SK-N-SH (cell line): Measurements from ENCODE around the gene CACNA2D4. TPM values are rescaled to one million over a fixed set of nuclear protein-coding genes. Genes with fewer than 3 reads are reported as not detected.

Source experiments
- CTCF ChIA-PET: fragments of 300-600, 350-600 bp; formaldehyde crosslinking; extraction: SDS; loops from one replicate; lab custom pipeline; 2021; lab: Yijun Ruan, JAX
- POLR2A ChIA-PET: fragments of 350-600 bp; sonication (Branson Sonifier 250); formaldehyde crosslinking; extraction: SDS; loops from one replicate; lab custom pipeline; 2020; ENCODE audit warnings: antibody characterized with exemption, inconsistent platforms; lab: Yijun Ruan, JAX
- DNase-seq: peaks from one replicate; pipeline ENCODE4 v3.0.0; 2012
- H2AFZ ChIP-seq: fragments of 200-600 bp; sonication (generic); 2 replicates; pipeline ENCODE4 v1.8.1; 2016; ENCODE audit warnings: antibody characterized with exemption, mild to moderate bottlenecking, low read depth
- H3F3A ChIP-seq: fragments of 200-600 bp; sonication (generic); replicated peaks from 2 replicates; pipeline ENCODE3; 2016; ENCODE audit warnings: antibody characterized with exemption, mild to moderate bottlenecking; ENCODE audit not compliant: insufficient read depth
- H3K27ac ChIP-seq, 2 experiments: fragments of 200-500 bp in 1 of 2; fragments of 200-600 bp in 1 of 2; sonication (Bioruptor generic) in 1 of 2; sonication (generic), shearing (Covaris generic) in 1 of 2; 2 replicates each; pipeline versions ENCODE4 v1.5.1 to v1.6.1; 2014 to 2016; ENCODE audit warnings: low read depth in 2 of 2, inconsistent platforms in 1 of 2, low read length in 1 of 2, mild to moderate bottlenecking in 1 of 2, mixed read lengths in 1 of 2
- H3K27me3 ChIP-seq: fragments of 200-600 bp; sonication (generic), shearing (Covaris generic); 2 replicates; pipeline ENCODE4 v1.6.1; 2016; ENCODE audit warnings: mixed run types; ENCODE audit not compliant: insufficient read depth
- H3K36me3 ChIP-seq, 2 experiments: fragments of 200-500 bp in 1 of 2; fragments of 200-600 bp in 1 of 2; sonication (Bioruptor generic) in 1 of 2; sonication (generic) in 1 of 2; replicated peaks in 1 of 2; 2 replicates each; pipeline versions ENCODE3 to v1.5.1; 2014 to 2016; ENCODE audit warnings: low read length in 1 of 2, mild to moderate bottlenecking in 1 of 2; ENCODE audit not compliant: insufficient read depth in 2 of 2, control insufficient read depth in 1 of 2
- H3K4me1 ChIP-seq, 2 experiments: fragments of 200-500 bp in 1 of 2; fragments of 200-600 bp in 1 of 2; sonication (Bioruptor generic) in 1 of 2; sonication (generic), shearing (Covaris generic) in 1 of 2; 2 replicates each; pipeline versions ENCODE4 v1.5.1 to v1.6.1; 2014 to 2016; ENCODE audit warnings: low read depth in 1 of 2, low read length in 1 of 2, mixed run types in 1 of 2; ENCODE audit not compliant: insufficient read depth in 2 of 2, control insufficient read depth in 1 of 2
- H3K4me2 ChIP-seq: fragments of 200-600 bp; sonication (generic), shearing (Covaris generic); 2 replicates; pipeline ENCODE4 v1.6.1; 2017; ENCODE audit warnings: mixed run types
- H3K4me3 ChIP-seq, 2 experiments: fragments of 200-500 bp in 1 of 2; fragments of 200-600 bp in 1 of 2; sonication (Bioruptor generic) in 1 of 2; sonication (generic), shearing (Covaris generic) in 1 of 2; 2 replicates each; pipeline versions ENCODE4 v1.5.1 to v1.8.1; 2014 to 2016; ENCODE audit warnings: low read depth in 2 of 2, inconsistent platforms in 1 of 2, low read length in 1 of 2, mild to moderate bottlenecking in 1 of 2, mixed read lengths in 1 of 2, moderate library complexity in 1 of 2
- H3K79me2 ChIP-seq: fragments of 200-600 bp; sonication (generic); 2 replicates; pipeline ENCODE4 v1.8.1; 2017; ENCODE audit warnings: mild to moderate bottlenecking; ENCODE audit not compliant: insufficient read depth
- H3K9ac ChIP-seq: fragments of 200-600 bp; sonication (generic); 2 replicates; pipeline ENCODE4 v1.6.1; 2017; ENCODE audit warnings: mixed run types
- H3K9me2 ChIP-seq: fragments of 200-600 bp; sonication (generic); 2 replicates; pipeline ENCODE4 v1.6.1; 2017; ENCODE audit warnings: mixed run types
- H3K9me3 ChIP-seq: fragments of 200-600 bp; sonication (generic); 2 replicates; pipeline ENCODE4 v1.6.1; 2017; ENCODE audit warnings: mixed run types, mild to moderate bottlenecking, moderate library complexity
- H4K20me1 ChIP-seq: fragments of 200-600 bp; sonication (generic); 2 replicates; pipeline ENCODE4 v1.6.1; 2017; ENCODE audit warnings: mild to moderate bottlenecking, mixed run types; ENCODE audit not compliant: insufficient read depth
- CHD2 ChIP-seq: fragments of 150-350 bp; IDR thresholded peaks from 2 replicates; pipeline ENCODE4 v1.6.1; 2018; ENCODE audit warnings: low read length; ENCODE audit not compliant: partially characterized antibody
- ELF1 ChIP-seq: IDR thresholded peaks from 2 replicates; pipeline ENCODE4 v1.4.0; 2012
- EP300 ChIP-seq, 2 experiments: IDR thresholded peaks; 2 replicates each; pipeline versions ENCODE4 v1.4.0 to v1.6.1; 2012; ENCODE audit warnings: borderline replicate concordance in 1 of 2, low read depth in 1 of 2, low read length in 1 of 2
- EZH2phosphoT487 ChIP-seq: fragments of 200-600 bp; sonication (generic); IDR thresholded peaks from 2 replicates; pipeline ENCODE4 v1.6.1; 2017; ENCODE audit warnings: low read depth, mixed run types, mild to moderate bottlenecking, antibody characterized with exemption, moderate library complexity, borderline replicate concordance
- FOSL2 ChIP-seq: IDR thresholded peaks from 2 replicates; pipeline ENCODE4 v1.4.0; 2012; ENCODE audit warnings: low read depth, mild to moderate bottlenecking, moderate library complexity, borderline replicate concordance
- GABPA ChIP-seq: IDR thresholded peaks from 2 replicates; pipeline ENCODE4 v1.4.0; 2012; ENCODE audit warnings: low read depth, mild to moderate bottlenecking
- JUND ChIP-seq: IDR thresholded peaks from 2 replicates; pipeline ENCODE4 v1.4.0; 2012
- MEF2A ChIP-seq: IDR thresholded peaks from 2 replicates; pipeline ENCODE4 v1.4.0; 2012; ENCODE audit warnings: low read depth, borderline replicate concordance
- MXI1 ChIP-seq: IDR thresholded peaks from 2 replicates; pipeline ENCODE4 v1.6.1; 2012; ENCODE audit warnings: mild to moderate bottlenecking, low read depth, low read length, improper control_type of control experiment
- NFIC ChIP-seq: IDR thresholded peaks from 2 replicates; pipeline ENCODE4 v1.4.0; 2012; ENCODE audit warnings: borderline replicate concordance
- NRF1 ChIP-seq: IDR thresholded peaks from 2 replicates; pipeline ENCODE4 v1.6.1; 2012; ENCODE audit warnings: low read depth, mild to moderate bottlenecking, low read length
- POLR2AphosphoS5 ChIP-seq: IDR thresholded peaks from 2 replicates; pipeline ENCODE4 v1.6.1; 2012; ENCODE audit warnings: low read depth, low read length
- RFX5 ChIP-seq: IDR thresholded peaks from 2 replicates; pipeline ENCODE4 v1.6.1; 2012; ENCODE audit warnings: mild to moderate bottlenecking, improper control_type of control experiment, low read length
- SIN3A ChIP-seq: IDR thresholded peaks from 2 replicates; pipeline ENCODE4 v1.6.1; 2012; ENCODE audit warnings: low read depth, mild to moderate bottlenecking, low read length, moderate library complexity, borderline replicate concordance
- WGBS: methylation state at CpG from one replicate; pipeline ENCODE4 v1.1.6; 2017; ENCODE audit warnings: low lambda C conversion rate; 5-methylcytosine and 5-hydroxymethylcytosine counted together
- polyA plus RNA-seq, 3 experiments: library from polyadenylated mRNA; depleted of rRNA; stranded (reverse); fragments of >200 nt; gene quantifications; 2 replicates each; pipeline ENCODE4 v1.2.3, GENCODE V29; 2012
- TF ChIP-seq, protein P1 (sequence below): fragments of 200-600 bp; sonication (generic); IDR thresholded peaks from 2 replicates; pipeline ENCODE4 v1.6.1; 2017; ENCODE audit warnings: antibody characterized with exemption, mild to moderate bottlenecking, moderate library complexity
- TF ChIP-seq, protein P2 (sequence below): IDR thresholded peaks from 2 replicates; pipeline ENCODE4 v1.4.0; 2012; ENCODE audit warnings: low read depth, borderline replicate concordance
- TF ChIP-seq, protein P3 (sequence below): fragments of 150-350 bp; IDR thresholded peaks from 2 replicates; pipeline ENCODE4 v1.6.1; 2016; ENCODE audit warnings: mild to moderate bottlenecking, low read depth, low read length
- TF ChIP-seq, protein P4 (sequence below): IDR thresholded peaks from 2 replicates; pipeline ENCODE4 v1.4.0; 2012; ENCODE audit warnings: low read depth

The CACNA2D4 gene
- polyA plus RNA-seq, 1 of the 3 experiments (the other 2 are of a cell fraction): 0.02 TPM

DNA sequence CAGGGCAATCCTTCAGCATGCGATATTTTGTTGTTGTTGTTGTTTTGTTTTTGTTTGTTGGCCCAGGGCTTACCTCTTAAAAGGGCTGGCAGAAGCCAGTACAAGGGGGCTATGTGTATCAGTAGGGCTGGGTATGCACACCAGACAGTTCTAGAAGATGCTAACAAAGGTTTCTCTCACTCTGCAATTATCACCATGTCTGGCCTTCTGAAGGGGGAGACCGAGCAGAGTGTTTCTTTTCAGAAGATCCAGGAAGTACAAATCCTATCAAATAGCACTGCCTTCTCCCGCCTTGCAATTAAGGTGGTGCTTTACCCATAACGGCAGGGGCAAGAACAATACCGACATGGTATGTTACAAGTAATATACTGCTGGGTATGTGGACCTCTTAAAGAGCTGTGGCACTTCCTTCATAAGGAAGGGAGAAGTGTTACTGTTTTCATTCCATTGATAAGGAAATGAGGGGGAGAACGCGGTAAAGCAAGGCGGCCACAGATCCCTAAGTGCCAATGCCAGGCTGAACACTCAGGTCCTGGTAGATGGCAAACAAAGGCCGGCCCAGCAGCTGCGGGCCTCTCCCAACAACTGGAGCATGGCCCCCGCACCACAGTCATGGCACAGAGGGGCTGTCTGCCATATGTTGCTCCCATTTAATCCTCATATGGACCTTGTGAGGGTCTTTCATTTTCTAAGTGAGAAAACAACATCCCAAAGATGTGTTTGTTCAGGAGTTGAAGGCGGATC lies 19.2 kb upstream of the CACNA2D4 start:
- no peak for DNase-seq
- H3K9me3 ChIP-seq: no peaks in the 10 kb centered on the region
- peaks cover 6 to 18% of the 10 kb centered on the region in 2 experiments for H3K36me3 ChIP-seq
- no peak overlapping the region for H2AFZ ChIP-seq
- H3K9me2 ChIP-seq: no peaks in the 10 kb centered on the region
- no peak overlapping the region for H3K4me3 ChIP-seq
- peaks cover 4% of the 10 kb centered on the region; the same call in 1 of the 2 replicates for H3K79me2 ChIP-seq
- WGBS: 94% methylated on average over 12 of the region's 12 CpGs
- no peak overlapping the region for H3K9ac ChIP-seq
- H3F3A ChIP-seq: peaks cover 3% of the 10 kb centered on the region
- no peak overlapping the region; a peak in 1 of 4 replicates for H3K27ac ChIP-seq
- no peaks in the 10 kb centered on the region for H4K20me1 ChIP-seq
- POLR2A ChIA-PET: no interaction called here
- TF ChIP-seq GABPA (no peak), MXI1 (no peak), SIN3A (no peak), ELF1 (no peak), NFIC (no peak), MEF2A (no peak), EZH2phosphoT487 (no peak), RFX5 (no peak), POLR2AphosphoS5 (no peak), CHD2 (no peak), NRF1 (no peak), EP300 (IDR thresholded peaks at IDR 0.05; ENCODE audit: borderline replicate concordance in 1 of 2, low read depth in 1 of 2, low read length in 1 of 2) (no peak), JUND (no peak), FOSL2 (no peak)
- TF ChIP-seq, protein P1, sequence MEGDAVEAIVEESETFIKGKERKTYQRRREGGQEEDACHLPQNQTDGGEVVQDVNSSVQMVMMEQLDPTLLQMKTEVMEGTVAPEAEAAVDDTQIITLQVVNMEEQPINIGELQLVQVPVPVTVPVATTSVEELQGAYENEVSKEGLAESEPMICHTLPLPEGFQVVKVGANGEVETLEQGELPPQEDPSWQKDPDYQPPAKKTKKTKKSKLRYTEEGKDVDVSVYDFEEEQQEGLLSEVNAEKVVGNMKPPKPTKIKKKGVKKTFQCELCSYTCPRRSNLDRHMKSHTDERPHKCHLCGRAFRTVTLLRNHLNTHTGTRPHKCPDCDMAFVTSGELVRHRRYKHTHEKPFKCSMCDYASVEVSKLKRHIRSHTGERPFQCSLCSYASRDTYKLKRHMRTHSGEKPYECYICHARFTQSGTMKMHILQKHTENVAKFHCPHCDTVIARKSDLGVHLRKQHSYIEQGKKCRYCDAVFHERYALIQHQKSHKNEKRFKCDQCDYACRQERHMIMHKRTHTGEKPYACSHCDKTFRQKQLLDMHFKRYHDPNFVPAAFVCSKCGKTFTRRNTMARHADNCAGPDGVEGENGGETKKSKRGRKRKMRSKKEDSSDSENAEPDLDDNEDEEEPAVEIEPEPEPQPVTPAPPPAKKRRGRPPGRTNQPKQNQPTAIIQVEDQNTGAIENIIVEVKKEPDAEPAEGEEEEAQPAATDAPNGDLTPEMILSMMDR: no peak
- TF ChIP-seq, protein P2, sequence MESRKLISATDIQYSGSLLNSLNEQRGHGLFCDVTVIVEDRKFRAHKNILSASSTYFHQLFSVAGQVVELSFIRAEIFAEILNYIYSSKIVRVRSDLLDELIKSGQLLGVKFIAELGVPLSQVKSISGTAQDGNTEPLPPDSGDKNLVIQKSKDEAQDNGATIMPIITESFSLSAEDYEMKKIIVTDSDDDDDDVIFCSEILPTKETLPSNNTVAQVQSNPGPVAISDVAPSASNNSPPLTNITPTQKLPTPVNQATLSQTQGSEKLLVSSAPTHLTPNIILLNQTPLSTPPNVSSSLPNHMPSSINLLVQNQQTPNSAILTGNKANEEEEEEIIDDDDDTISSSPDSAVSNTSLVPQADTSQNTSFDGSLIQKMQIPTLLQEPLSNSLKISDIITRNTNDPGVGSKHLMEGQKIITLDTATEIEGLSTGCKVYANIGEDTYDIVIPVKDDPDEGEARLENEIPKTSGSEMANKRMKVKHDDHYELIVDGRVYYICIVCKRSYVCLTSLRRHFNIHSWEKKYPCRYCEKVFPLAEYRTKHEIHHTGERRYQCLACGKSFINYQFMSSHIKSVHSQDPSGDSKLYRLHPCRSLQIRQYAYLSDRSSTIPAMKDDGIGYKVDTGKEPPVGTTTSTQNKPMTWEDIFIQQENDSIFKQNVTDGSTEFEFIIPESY: no peak
- TF ChIP-seq, protein P3, sequence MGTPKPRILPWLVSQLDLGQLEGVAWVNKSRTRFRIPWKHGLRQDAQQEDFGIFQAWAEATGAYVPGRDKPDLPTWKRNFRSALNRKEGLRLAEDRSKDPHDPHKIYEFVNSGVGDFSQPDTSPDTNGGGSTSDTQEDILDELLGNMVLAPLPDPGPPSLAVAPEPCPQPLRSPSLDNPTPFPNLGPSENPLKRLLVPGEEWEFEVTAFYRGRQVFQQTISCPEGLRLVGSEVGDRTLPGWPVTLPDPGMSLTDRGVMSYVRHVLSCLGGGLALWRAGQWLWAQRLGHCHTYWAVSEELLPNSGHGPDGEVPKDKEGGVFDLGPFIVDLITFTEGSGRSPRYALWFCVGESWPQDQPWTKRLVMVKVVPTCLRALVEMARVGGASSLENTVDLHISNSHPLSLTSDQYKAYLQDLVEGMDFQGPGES: no peak
- TF ChIP-seq, protein P4, sequence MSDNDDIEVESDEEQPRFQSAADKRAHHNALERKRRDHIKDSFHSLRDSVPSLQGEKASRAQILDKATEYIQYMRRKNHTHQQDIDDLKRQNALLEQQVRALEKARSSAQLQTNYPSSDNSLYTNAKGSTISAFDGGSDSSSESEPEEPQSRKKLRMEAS: no peak
- H3K4me2 ChIP-seq: no peak overlapping the region
- H3K4me1 ChIP-seq: peaks cover 0 to 53% of the 10 kb centered on the region in 2 experiments; a peak in 2 of 4 replicates
- no peaks in the 10 kb centered on the region for H3K27me3 ChIP-seq
- CTCF ChIA-PET: interaction anchor here (1.0 to 5.3 kb wide), 3 partner anchors 13 to 285 kb away, joined by 3 to 349 read pairs (median 140); no protein-coding TSS in a partner anchor
